Stimulated activated CD4-positive, alpha-beta T cell treated with anti-CD3 and anti-CD28 coated beads, TNF-alpha, amount 100 ng/mL, for 1 hour (primary cell): ENCODE data around the gene DYRK2.

ENCODE experiments used
- DNase-seq, 3 donors: peaks; one replicate each; pipeline ENCODE4 v3.0.0-alpha.2; 2020; ENCODE audit warnings: low read depth in 3 of 3, low spot score in 1 of 3

The DYRK2 gene

DNA sequence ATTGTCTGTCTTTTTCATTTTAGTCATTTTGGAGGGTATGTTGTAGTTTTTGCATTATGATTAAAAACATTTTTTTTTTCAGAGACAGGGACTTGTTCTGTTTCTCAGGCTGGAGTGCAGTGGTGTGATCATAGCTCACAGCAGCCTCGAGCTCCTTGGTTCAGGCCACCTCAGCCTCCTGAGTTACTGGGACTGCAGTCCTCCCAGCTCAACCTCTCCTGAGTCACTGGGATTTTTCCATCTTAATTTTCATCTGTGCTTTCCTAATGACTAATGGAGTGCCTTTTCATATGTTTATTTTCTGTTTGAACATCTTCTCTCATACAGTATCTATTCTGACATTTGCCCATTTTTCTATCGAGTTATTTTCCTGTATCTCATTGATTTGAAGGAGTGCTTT is 52.6 kb downstream of the DYRK2 start:
- no peak for DNase-seq

DNA sequence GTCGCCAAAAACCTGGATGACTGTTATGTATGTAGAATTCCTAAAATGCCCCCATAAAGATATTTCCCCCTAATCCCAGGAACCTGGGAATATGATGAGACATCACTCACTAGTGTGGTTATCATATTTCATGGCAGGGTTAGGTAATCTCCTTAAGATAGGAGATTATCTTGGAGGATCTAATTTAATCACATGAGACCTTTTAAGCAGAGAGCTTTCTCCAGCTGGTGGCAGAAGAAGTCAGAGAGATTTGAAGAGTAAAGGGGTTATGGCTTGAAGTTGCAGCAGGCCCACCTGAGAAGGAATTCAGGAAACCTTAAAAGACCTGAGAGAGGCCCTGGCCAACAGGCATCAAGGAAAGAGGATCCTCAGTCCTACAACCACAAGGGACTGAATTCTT is 53.6 kb downstream of the DYRK2 start:
- no peak for DNase-seq

DNA sequence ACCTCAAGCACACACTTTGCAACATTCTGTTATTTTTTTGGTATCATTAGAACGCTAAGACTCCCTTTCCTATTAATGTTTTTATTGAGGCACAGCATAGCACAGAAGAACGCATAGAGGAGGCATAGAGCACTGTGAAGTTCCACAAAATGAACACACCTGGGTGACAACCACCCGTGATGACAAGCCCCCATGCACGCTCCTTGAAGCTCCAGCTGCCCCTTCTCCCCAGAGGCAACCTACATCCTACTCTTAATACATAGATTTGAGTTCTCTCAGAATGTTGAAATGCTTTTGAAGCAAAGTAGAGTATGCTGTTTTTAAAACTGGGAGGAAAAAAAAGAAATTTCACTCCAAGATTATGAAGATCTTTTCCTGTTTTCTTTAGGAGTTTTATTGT is 55.5 kb downstream of the DYRK2 start:
- no peak for DNase-seq

DNA sequence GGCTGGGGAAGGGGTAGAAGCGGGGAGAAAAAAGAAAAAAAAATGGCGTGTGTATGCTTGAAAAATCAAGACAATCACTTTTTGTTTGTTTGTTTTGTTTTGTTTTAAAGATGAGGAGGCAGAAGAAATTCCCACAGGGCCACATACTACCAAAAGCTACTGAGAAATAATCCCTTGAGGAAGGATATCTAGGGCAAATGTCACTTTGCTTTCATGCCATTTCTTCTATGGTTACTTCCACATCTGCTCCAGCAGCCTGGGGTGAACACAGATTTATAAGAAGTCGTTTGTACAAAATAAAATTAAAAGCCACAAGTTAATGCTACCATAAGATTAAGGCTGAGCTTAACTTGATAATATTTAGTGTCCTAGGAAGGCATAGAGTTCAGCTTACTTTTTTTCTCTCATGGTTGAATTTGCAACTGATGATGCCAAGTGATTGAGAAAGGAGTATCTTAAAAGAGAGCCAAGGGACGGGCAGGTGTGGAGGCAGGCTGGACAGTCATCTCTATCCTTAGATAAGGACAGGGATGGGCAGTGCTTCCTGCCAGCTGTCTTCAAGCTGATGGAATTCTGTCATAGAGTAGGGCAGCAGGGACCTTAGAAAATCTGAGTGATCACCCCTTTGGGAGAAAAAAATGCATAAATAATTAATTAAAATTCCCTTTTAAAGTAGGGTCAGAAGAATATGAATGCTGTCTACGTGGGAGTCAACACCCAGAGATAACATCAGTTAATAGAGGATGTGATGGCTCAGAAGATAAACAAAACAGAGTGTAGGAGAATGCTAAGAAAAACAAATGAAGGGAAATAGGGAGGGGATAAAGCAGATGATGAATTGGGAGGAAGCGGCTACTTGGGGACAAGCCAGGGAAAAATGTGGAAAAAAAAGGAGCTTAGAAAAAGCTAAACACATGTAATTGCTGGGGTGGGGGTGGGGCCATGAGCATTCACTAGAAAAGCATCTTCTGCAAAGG is 57.1 kb downstream of the DYRK2 start:
- no peak for DNase-seq

DNA sequence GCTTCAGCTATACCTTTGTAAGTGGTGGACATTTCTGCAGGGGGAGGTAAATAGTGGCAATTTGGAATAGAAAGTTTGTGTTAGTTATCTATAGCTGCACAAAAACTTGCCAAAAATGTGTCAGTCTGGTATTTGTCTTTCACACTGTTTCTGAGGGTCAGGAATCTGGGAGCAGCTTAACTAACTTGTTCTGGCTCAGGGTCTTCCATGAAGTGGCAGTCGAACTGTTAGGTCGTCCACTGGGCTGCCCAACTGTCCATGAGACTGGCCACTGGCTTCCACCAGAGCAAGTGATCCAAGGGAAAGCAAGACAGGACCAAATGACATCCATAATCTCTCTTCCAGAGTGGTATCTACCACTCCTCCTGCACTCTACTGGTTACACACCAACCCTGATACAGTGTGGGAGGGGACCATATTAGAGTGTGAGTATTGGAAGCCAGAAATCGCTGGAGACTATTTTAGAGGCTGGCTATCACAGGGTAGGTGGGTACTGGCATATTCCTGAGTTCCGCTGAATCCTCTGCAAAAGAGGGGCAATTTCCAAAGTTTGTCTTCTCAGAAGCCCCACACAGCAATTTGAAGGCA is 60.9 kb downstream of the DYRK2 start:
- DNase-seq = no peak

DNA sequence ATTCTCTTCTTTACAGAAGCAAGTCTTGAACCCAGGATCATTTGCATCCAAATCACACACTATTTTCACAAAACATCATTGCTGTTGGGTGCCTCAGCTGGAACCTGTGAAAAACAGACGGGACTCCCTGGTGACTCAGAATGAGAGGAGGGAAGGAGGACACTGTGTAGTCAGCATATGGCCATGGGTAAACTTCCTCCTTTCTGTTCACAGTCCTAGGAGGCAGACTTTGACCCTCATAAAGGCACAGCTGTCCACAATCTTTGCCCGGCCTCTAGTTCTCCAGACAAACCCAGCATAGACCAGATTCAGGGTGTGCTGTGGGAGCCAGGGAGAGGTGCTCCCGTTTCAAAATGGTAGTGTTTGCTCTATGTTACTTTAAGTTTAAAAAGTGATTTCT is 62.0 kb downstream of the DYRK2 start:
- no peak for DNase-seq

DNA sequence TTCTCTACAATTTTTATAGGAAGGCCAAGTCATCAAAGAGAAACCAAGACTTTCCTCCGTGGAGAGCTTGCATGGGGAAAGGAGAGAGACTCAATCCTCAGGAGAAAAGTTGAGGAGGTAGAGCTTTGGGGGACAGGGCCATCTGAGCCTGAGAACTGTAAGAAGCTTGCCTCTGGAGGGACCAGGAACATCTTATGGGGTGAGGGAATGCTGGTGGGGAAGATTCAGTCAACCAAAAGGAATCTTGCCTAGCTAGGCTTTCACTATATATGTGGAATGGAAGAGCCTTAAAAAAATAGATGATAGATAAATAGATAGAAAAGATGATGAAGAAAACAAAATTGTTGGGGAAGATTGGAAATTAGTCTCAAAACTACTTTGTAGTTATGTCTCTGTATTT is 63.5 kb downstream of the DYRK2 start:
- no peak for DNase-seq

DNA sequence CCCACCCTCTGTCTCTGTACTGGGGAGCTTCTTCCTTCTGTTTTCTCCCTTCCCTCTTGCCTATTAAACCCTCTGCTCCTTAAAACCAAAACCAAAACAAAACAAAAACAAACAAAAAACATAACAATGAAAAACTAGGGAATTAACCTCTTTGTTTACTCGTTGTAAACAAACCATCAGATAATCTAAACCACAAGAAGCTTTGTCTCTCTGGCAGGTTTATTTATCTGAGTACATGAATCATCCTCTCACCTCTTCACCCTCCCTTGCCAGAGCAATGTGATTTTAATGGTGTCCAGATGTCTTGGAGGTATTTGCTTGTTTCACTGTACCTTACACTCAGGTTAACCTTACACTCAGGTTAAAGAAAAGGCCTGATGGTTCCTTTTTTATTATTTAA is 66.1 kb downstream of the DYRK2 start:
- no peak for DNase-seq
